HS-5 (cell line): ENCODE data around the gene ABCA7.
A peak's percentile ranks its signal among the peaks of the same experiment; 100 is the strongest.

Source experiments
- DNase-seq: peaks from one replicate; pipeline ENCODE4 v3.0.0-alpha.2; 2012; ENCODE audit warnings: low read depth

Gene ABCA7, protein sequence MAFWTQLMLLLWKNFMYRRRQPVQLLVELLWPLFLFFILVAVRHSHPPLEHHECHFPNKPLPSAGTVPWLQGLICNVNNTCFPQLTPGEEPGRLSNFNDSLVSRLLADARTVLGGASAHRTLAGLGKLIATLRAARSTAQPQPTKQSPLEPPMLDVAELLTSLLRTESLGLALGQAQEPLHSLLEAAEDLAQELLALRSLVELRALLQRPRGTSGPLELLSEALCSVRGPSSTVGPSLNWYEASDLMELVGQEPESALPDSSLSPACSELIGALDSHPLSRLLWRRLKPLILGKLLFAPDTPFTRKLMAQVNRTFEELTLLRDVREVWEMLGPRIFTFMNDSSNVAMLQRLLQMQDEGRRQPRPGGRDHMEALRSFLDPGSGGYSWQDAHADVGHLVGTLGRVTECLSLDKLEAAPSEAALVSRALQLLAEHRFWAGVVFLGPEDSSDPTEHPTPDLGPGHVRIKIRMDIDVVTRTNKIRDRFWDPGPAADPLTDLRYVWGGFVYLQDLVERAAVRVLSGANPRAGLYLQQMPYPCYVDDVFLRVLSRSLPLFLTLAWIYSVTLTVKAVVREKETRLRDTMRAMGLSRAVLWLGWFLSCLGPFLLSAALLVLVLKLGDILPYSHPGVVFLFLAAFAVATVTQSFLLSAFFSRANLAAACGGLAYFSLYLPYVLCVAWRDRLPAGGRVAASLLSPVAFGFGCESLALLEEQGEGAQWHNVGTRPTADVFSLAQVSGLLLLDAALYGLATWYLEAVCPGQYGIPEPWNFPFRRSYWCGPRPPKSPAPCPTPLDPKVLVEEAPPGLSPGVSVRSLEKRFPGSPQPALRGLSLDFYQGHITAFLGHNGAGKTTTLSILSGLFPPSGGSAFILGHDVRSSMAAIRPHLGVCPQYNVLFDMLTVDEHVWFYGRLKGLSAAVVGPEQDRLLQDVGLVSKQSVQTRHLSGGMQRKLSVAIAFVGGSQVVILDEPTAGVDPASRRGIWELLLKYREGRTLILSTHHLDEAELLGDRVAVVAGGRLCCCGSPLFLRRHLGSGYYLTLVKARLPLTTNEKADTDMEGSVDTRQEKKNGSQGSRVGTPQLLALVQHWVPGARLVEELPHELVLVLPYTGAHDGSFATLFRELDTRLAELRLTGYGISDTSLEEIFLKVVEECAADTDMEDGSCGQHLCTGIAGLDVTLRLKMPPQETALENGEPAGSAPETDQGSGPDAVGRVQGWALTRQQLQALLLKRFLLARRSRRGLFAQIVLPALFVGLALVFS (N-terminal part only)

DNA sequence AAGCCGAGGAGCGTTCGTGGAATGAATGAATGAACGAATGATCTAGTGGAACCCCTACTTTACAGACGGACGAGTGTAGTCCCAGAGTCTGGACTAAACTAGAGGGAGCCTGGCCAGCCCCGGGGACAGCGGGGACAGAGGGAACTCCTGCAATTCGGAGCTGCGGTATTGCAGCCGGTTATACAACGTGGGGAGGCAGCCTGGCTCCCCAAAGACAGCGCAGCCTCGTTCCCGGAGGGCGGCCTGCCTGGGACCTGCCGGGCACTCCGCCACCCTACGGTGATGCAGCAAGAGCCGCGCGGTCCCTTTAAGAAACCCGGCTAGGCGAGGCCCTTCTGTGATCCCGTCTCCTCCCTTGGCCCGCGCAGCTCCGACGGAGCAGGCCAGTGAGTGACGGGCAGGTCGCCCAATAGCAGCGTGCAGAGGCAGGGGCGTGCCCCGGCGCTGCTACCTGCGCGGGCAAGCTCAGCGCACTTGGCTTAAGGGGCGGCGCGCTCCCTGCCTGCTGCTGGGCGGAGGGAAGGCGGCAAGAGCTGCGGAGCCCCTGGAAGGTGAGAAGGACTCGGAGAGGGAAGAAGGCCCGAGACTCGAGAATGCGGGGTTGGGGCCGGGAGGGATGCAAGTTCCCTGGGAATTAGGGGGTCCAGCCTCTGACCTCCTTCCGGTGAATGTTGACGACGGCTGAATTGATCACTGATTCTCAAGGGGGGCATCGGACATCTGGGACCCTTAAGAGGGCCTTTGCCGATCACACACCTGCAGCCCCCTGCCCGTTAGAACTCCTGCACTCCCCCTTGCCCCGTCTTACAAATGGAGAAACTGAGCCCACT is at the start of gene ABCA7:
ABCA7 (plus strand) TSS at position 462 of the 830 bp plus-strand sequence. CDS start 1,255 bp downstream, outside the sequence.
- DNase-seq = peak; percentile 82

DNA sequence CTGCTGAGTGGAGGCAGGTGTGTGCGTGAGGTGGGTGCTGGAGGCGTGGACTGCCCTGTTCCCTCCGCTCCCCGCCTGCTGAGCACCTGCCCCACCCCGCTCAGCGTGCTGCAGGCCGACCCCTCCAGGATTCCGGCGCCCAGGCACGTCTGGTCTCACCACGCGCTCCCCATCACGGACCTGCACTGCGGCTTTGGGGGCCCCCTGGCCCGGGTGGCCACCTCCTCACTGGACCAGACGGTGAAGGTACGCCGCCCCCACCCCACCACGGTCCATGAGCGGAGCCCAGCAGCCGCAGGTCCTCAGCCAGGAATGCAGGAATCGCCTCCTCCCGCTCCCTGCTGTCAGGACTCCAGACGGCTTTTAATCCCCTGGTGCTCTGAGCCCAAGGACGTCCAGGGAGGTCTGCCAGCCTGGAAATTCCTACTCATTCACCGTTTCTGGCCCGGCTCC is 49.8 kb upstream of the ABCA7 start:
- no peak for DNase-seq

DNA sequence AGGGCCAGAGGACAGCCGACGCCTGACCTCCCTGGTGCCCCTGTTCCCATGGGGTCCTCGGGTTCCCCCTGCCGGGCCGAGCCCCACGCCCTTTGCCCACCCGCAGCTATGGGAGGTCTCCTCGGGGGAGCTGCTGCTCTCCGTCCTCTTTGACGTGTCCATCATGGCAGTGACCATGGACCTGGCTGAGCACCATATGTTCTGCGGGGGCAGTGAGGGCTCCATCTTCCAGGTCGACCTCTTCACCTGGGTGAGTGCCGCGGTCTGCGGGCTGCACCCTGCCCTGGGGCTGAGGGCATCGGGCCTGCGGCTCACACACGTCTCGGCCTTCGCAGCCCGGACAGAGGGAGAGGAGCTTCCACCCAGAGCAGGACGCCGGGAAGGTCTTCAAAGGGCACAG is 49.2 kb upstream of the ABCA7 start:
- DNase-seq = no peak

DNA sequence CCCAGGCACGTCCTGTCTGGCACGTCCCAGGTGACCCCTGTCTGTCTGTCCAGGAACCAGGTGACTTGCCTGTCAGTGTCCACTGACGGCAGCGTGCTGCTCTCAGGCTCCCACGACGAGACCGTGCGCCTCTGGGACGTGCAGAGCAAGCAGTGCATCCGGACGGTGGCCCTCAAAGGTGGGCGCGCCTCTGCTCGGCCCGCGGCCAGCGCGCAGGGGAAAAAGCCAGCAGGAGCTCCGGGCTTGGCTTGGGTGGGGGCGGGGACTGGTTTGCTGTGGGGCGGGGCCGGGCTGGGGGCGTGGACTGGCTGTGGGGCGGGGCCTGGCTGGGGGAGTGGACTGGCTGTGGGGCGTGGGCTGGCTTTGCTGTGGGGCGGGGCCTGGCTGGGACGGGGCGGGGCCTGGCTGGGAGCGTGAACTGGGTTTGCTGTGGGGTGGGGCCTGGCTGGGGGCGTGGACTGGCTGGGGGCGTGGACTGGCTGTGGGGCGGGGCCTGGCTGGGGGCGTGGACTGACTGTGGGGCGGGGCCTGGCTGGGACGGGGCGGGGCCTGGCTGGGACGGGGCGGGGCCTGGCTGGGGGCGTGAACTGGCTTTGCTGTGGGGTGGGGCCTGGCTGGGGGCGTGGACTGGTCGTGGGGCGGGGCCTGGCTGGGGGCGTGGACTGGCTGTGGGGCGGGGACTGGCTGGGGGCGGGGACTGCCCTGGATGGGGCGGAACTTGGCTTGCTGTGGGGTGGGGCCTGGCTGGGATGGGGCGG is 48.6 kb upstream of the ABCA7 start:
- DNase-seq = no peak

DNA sequence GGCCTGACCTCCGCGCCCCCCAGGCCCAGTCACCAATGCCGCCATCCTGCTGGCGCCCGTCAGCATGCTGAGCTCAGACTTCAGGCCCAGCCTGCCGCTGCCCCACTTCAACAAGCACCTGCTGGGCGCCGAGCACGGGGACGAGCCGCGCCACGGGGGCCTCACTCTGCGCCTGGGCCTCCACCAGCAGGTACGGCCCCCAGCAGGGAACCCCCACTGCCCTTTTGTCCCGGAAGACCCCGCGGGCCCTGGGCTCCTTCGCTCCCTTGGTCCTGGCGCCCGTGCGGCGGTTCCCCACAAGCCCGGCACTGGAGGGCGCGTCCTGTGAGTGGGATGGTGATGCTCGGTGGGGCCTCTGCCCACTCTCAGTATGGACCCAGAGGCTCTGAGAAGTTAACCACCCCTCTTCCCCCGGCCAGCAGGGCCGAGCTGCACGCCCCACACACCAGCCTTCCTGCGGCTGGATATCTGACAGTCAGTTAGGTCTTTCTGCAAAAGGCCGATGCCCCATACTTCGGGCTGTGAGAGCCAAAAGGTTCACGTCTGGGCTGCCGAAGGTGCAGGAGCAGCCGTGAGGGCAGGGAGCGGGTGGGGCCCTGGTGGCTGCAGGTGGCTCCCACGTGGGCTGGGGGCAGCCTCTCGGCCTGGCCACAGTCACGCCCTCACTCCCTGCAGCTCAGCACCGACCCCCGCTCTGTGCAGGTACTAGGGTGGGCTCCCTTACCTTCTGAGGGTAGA is 47.8 kb upstream of the ABCA7 start:
- no peak for DNase-seq

DNA sequence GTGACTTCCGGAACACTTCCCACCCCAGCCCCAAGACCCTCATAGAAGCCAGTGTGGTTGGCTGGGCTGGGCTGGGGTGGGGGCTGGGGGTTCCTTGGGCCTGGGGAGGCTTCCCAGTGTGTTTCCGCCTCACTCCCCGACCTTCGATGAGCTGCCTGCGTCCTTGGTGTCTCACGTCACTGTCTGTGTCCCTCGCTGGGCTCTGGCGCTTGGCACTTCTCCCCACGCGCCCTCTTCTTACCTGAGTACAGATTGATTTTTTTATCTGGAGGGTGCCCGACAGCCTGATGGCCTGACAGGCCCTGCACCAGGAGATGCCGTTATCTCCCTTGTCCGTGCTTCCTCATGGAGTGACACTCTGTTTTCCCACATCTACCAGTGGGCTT is 47.2 kb upstream of the ABCA7 start:
- DNase-seq = no peak

DNA sequence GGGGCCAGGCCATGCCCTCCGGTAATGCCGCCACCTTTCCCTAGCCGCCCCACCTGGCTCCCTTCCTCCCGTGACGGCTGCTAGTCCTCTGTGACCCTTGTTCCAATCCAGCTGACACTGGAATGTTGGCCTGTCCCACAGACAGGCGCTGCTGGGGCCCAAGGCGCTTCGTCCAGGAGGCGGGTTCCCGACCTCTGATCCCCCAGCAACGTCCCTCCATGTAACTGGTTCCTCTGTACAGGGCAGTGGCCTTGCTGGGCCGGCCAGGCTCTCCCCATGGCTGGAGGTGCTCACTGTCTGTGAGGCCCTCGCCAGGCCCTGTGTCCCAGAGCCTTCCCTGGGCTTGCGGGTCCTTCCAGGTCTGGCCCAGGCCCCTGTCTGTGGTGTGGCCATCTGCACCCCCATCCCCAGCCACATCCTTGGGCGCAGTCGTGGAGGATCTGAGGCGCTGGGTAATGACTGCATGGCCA is 46.5 kb upstream of the ABCA7 start:
- DNase-seq = no peak

DNA sequence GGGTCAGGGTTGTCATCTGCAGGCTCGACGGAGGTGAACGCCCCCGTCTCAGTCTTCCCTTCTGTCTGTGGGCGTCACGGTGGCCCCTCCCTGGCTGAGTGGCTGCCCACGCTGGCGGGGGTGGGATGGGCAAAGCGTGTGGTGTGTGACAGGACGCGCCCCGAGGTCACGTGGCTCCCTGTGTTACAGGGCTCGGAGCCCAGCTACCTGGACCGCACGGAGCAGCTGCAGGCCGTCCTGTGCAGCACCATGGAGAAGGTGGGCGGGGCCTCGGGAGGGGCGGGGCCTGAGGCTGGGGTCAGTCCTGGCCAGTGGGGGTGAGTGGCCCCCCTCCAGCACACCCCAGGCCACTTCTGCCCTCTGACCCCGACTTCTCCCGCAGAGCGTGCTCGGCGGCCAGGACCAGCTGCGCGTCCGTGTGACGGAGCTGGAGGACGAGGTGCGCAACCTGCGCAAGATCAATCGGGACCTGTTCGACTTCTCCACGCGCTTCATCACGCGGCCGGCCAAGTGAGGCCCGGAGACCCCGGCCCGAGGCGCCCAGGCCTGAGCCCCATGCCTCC is 46.0 kb upstream of the ABCA7 start:
- no peak for DNase-seq

DNA sequence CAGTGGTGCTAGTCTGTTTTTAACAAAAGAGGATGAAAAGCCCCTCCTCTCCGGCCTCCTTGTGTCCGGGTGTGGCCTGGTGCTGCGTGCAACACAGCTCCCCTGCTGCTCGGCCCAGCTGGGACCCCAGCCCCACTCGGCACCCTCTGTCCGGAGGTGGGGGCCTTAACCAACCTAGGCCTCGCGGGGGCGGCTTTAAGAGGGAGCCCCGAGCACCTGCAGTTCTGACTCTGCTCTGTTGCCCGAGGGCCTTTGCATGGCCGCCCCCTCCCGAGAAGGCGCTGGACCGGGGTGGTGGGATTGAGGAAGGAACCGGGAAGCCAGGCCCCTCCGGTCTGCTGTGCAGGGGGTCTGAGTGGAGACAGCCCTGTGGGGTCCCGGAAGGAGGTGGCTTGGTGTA is 45.4 kb upstream of the ABCA7 start:
- DNase-seq = no peak

DNA sequence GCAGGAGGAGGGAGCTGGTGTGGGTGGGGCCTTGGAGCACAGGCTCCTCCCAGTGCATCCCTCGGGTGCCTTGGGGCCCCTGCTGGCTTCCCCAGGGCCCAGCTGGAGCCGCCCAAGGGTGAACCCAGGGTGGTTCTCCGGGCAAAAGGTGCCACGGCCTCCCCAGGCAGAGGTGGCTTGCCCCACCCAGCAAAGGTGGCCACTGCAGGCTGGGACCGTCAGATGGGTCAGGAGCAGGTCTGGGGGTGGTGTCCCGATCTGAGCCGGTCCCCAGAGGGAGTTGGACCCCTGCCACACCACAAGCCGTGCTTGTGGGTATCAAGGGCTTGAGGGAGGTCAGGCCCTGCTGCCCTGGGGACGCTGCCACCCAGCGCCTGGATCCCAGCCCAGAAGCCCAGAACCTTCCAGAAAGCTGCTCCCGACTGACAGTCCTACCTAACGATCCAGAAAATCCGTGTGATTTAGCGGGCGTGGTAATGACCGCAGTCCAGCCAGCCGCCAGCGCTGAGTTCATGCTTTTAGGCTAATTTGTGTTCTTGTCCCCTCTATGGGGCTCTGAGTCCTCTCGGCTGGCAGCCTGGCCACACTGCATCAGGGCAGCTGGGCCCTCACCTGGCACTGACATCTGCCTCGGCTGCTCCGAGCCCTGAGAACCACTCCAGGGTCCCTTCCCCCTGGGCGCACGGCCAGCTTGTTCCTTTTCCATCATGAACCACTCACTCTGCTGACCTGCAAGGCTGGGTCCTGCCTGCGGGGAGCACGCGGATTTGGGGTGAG is 44.7 kb upstream of the ABCA7 start:
- no peak for DNase-seq

DNA sequence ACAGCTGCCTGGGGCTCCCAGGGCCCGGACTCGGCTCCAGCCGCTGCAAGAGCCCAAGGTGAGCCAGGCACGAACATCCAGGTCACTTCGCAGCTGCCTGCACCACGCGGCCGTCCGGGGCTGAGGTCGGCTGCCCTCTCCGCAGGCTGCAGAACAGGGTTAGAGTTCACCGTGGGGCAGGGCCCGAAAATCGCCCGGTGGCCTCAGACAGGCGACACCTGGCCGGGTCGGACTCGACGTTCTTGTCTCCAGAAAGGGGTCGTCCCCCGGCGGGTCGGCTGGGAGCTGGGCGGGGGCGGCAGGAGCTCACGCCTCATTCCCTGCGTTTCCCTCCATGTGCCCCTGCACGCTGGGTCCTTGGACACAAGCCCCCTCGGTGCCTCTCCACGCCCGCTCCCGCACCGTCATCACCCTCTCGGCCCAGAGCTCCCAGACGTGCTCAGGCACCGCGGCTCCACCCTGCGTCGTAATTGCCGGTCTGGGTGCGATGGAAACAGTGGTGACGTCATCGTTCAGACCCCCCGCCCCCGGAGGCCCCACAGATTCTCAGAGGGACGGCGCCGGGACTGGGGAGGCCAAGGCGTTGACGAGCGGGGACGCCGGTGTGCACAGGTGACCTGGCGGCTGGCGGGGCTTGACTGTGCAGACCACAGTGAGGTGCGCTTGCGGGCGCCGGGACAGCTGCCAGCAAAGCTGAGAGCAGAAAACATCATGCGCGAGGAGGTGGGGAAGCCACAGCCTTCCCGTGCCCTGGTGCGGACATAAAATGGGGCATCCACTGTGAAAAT is 43.7 kb upstream of the ABCA7 start:
- no peak for DNase-seq

DNA sequence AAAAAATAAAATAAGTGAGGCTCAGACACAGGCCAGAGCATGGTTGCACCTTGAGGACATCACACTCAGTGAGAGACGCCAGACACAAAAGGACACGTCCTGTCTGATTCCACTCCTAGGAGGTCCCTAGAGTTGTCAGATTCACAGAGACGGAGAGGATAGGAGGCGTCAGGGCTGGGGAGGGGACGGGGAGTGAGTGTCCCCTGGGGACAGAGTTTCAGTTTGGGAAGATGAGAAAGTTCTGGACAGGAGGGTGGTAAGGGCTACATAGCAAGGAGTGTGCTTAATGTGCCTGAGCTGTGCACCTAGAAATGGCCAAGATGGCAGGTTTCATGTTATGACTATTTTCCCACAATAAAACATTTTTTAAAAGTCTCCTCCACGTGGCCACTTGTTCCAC is 41.8 kb upstream of the ABCA7 start:
- no peak for DNase-seq

DNA sequence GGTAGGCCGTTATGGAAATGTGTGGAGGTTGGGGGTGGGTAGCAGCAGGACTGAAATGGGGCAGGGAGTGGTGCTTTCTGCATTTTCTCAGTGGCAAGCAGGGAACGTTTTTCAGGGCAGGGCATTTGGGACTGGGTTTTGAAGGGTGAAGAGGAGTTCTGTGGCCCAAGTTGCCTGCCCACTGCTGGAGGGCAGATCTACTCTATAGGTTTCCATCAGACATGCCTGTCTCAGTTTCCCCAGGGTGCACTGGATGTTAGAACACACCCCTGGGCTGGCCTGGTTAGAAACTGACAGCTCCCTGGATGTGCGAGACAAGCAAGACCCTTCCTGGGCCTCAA is 40.6 kb upstream of the ABCA7 start:
- no peak for DNase-seq

DNA sequence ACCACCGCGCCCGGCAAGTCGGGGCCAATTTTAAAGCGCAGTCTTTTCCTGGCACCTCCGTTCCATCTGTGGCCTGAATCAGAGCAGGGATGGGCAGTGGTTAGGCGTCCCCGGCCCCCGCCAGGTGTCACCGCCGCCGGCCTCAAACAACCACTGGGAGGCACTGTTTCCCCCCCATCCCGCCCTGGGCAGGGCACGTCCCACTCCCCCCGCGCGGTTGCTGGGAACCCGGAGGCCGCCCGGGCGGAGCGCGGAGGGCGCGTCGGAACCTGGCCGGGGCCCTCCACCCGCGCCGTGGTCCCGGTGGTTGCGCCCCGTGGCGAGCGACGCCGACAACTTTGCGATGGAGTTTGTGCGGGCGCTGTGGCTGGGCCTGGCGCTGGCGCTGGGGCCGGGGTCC is 39.8 kb upstream of the ABCA7 start, which contains the start of gene GRIN3B:
GRIN3B (plus strand) TSS at position 325 of the 400 bp plus-strand sequence; CDS start at position 344, 19 bp downstream.
- no peak for DNase-seq

DNA sequence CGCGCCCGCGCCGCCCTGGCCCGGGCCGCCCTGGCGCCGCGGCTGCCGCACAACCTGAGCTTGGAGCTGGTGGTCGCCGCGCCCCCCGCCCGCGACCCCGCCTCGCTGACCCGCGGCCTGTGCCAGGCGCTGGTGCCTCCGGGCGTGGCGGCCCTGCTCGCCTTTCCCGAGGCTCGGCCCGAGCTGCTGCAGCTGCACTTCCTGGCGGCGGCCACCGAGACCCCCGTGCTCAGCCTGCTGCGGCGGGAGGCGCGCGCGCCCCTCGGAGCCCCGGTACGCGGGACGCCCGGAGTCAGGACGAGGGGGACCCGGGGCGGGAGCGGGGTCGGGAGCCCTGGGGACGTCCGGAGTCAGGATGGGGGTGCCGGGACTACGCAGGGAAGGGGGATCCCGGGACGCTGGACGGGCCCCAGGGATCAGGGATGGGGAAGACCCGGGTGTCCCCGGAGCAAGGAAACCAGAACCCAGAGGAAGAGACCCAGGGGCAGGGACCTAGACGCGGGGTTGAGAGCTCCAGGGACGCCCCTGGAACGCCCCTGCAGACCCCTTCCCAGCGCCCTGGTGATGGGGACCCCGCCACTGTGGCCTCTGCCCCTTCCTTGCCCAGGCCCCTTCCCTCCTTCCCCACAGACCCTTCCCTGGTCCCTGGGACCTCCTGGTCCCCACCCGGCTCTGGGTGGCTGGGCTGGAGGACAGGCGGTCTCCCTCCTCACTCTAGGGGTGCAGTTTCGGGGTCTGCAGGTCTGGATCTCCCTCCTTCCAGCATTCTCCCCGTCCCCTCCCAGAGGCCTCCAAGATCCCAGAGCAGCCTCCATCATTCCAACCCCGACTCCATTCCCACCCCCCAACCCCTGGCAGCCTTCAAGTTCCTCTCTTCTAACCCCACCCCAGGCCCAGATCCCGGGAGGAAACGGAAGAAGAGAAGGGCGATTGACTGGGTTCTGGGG is 39.0 kb upstream of the ABCA7 start:
- no peak for DNase-seq

DNA sequence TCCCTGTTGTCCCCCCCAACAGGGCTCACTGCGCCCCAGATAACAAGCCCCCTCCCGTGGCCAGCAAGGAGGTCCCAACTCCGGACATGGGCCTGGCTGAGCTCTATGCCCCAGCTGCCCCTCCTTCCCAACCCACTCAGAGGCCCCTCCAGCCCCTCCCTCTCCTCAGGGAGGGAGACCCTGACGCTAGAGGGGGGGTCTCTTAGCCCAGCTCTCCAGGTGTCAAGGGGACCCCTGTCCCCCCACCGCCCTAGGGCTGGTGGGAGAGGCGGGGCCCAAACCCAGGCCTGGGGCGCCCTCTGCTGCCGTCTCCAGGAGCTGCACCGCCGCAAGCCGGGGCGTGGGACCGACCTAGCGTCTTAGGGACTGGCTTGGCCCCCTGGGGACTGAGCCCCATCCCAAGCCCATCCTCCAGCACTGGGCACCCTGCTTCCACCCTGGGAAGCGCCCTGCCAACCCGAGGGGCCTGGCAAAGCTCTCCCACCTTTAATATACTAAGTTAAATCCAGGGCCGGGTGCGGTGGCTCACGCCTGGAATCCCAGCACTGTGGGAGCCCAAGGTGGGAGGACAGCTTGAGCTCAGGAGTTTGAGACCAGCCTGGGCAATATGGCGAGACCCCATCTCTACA is 38.3 kb upstream of the ABCA7 start:
- DNase-seq = no peak
